GM12865 (cell line): ENCODE results near the gene MNAT1.
A peak's percentile ranks its signal among the peaks of the same experiment; 100 is the strongest.
"Not testable (repeated sequence)": the region's sequence is repeated elsewhere in the genome, so short reads cannot be mapped to it uniquely, and the experiment has no call there.

Experiments used
- DNase-seq: peaks from one replicate; pipeline ENCODE4 v3.0.0; 2010; ENCODE audit warnings: low read depth
- H3K4me3 ChIP-seq: 2 replicates; pipeline ENCODE4 v1.5.1; 2011; ENCODE audit warnings: mild to moderate bottlenecking, low read depth, low read length, control low read depth
- CTCF ChIP-seq: IDR thresholded peaks from 2 replicates; pipeline ENCODE4 v1.5.1; 2011; ENCODE audit warnings: low read length, control low read depth, low read depth, inconsistent platforms; ENCODE audit not compliant: insufficient read depth; ENCODE audit errors: missing control alignments

The MNAT1 gene

GRCh38 chr14:60819575-60819974, 85.0 kb downstream of the MNAT1 start:
- TF ChIP-seq CTCF, result no peak
- DNase-seq, result no peak

GRCh38 chr14:60838601-60839000, 104.0 kb downstream of the MNAT1 start:
- TF ChIP-seq CTCF, result no peak
- no peak for DNase-seq
- no peak overlapping the region for H3K4me3 ChIP-seq

More at GRCh38 chr14:60819575-60819974, 85.0 kb downstream of the MNAT1 start:
- H3K4me3 ChIP-seq, result no peak overlapping the region

GRCh38 chr14:60839057-60839456, 104.5 kb downstream of the MNAT1 start:
- no peak for DNase-seq
- no peak for TF ChIP-seq CTCF
- no peak overlapping the region for H3K4me3 ChIP-seq

- no peak overlapping the region for H3K4me3 ChIP-seq
- no peak for DNase-seq
Observed at GRCh38 chr14:60839657-60840056, 105.1 kb downstream of the MNAT1 start.

GRCh38 chr14:60840313-60840712, 105.8 kb downstream of the MNAT1 start:
- TF ChIP-seq CTCF, result no peak
- DNase-seq, result no peak
- H3K4me3 ChIP-seq, result no peak overlapping the region

More at GRCh38 chr14:60839657-60840056, 105.1 kb downstream of the MNAT1 start:
- no peak for TF ChIP-seq CTCF

- no peak overlapping the region for H3K4me3 ChIP-seq
- TF ChIP-seq CTCF, result no peak
- peak; percentile 43 for DNase-seq
Observed at GRCh38 chr14:60845523-60845922, 111.0 kb downstream of the MNAT1 start.

- no peak for DNase-seq
- no peak for TF ChIP-seq CTCF
Observed at GRCh38 chr14:60848066-60848465, 113.5 kb downstream of the MNAT1 start.

GRCh38 chr14:60851692-60852091, 117.1 kb downstream of the MNAT1 start:
- H3K4me3 ChIP-seq, DNase-seq: not testable (repeated sequence)

More at GRCh38 chr14:60848066-60848465, 113.5 kb downstream of the MNAT1 start:
- H3K4me3 ChIP-seq, result no peak overlapping the region
